ENCODE results near the gene TRIM59.
A peak's percentile ranks its signal among the peaks of the same experiment; 100 is the strongest.
"Not testable (repeated sequence)": the region's sequence is repeated elsewhere in the genome, so short reads cannot be mapped to it uniquely, and the experiment has no call there.

Gene TRIM59

GRCh38 chr3:160454995-160455394, 5.4 kb upstream of the TRIM59 start:
- no peak for DNase-seq

GRCh38 chr3:160452251-160452650, 2.7 kb upstream of the TRIM59 start:
- DNase-seq, result not testable (repeated sequence)

DNA sequence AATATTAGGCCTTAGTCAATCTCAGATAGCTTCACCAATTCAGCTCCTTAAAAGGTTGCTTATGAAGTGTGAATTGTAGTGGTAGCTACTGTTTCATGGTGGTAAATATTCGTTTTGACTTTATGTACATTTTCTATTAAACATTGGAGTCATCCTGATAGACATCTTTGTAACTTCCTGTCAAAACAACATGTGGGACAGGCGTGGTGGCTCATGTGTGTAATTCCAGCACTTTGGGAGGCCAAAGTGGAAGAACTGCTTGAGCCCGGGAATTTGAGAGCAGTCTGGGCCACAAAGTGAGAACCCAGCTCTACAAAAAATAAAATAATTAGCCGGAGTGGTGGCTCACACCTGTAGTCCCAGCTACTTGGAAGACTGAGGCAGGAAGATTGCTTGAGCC, 2.0 kb upstream of the TRIM59 start:
- DNase-seq, result no peak

- no peak for DNase-seq
Measured at GRCh38 chr3:160450846-160451245, 1.3 kb upstream of the TRIM59 start.

DNA sequence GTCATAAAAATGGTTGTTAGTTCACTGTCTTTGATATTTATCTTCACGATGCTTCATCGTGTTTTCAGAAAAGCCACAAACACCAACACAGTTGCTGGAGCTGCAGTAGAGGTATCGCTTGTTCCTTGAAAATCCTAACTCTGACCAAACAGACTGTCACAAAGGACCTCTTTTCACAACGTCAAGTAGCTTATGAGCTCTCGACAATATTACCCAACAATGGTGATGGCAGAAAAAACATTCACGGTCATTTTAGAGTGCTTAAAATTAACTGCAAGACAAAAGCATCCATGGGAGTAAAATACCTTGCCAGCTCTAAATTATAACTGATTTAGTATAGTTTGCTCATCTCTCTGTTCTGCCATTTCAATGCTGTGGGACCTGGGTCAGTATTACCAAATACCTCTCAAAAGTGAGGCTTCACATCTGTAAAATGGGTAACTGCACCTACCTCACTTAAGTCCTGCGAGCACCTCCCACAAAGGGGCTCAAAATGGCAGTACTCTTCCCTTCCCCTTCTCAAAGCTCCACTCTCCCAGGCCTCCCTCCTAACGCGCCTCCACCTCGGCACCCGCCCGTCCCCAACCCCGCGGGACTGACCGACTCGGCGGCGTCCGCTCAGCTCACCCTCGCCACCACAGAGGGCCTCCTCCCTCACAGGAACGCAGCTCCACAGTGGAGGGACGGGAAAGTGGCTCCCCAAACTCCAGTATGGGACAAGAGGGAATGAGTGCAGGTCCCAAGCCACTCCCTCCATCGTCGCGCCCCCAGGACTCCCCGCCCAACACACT, 546 bp downstream of the TRIM59 start:
- DNase-seq, result no peak

- DNase-seq, result no peak
Measured at GRCh38 chr3:160447544-160447943, 2.0 kb downstream of the TRIM59 start.

- DNase-seq, result no peak
Measured at GRCh38 chr3:160446522-160447056, 3.0 kb downstream of the TRIM59 start.

- no peak for DNase-seq
Measured at GRCh38 chr3:160445854-160446253, 3.7 kb downstream of the TRIM59 start.

DNA sequence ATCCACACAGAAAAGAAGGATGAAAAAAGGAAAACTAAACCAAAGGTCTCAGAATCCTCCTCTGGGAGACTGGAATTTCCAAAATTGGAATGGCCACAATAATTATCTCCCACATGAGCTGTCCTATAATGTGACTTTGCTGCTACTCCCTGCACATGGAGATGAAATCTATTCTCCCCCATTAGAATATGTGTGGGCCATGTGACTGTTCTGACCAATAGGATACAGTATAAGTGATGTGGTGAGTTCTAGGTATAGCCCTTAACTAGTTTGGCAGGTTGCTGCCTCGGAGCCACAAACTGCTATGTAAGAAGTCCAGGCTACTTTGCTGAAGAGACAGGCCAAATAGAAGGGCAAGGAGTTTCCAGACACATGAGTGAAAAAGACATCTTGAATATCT, 5.2 kb downstream of the TRIM59 start:
- DNase-seq, result no peak

GRCh38 chr3:160440687-160441086, 8.9 kb downstream of the TRIM59 start:
- no peak for DNase-seq

DNA sequence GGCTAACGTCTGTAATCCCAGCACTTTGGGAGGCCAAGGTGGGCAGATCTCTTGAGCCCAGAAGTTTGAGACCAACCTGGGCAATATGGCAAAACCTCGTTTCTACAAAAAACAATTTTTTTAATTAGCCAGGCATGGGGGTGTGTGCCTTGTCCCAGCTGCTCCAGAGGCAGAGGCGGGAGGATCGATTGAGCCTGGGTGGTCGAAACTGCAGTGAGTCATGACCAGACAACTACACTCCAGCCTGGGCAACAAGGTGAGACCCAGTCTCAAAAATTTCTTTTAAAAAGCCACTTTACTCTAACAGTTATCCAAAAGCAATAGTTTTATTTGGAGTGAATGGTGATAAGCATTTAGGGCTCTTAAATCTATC, 12.5 kb downstream of the TRIM59 start:
- no peak for DNase-seq

- DNase-seq, result no peak
Measured at GRCh38 chr3:160435747-160436146, 13.8 kb downstream of the TRIM59 start.

DNA sequence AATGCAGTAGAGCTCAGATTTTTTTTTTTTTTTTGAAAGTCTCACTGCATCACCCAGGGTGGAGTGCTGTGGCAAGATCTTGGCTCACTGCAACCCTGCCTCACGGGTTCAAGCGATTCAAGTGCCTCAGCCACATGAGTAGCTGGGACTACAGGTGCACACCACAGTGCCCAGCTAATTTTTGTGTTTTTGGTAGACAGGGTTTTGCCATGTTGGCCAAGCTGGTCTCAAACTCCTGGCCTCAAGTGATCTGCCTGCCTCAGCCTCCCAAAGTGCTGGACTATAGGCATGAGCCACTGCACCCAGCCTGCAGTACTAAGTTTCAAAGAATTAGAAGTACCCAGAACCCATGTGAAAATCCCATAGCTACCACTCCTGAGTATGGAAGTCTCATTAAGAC, 14.5 kb downstream of the TRIM59 start:
- no peak for DNase-seq

- DNase-seq, result no peak
Measured at GRCh38 chr3:160434071-160434470, 15.5 kb downstream of the TRIM59 start.

DNA sequence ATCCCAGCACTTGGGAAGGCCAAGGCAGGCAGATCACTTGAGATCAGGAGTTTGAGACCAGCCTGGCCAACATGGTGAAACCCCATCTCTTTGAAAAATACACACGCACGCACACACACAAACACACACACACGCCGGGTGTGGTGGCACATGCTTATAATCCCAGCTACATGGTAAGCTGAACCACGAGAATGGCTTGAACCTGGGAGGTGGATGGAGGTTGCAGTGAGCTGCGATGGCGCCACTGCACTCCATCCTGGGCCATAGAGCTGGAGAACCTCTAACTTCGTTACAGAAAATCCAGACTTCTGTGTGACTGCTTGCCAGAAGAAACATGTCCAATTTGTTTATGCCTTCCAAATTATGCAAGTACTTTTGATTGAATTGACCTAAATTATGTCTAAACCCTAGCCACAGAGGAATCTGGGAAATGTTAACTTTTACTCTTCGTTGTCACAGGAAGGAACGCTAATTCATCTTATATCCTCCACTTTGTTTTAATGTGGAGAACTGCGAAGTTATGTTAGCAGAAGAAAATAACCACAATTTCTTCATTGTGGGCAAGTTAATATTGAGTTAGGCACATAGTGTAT, 21.7 kb downstream of the TRIM59 start:
- DNase-seq, result no peak

DNA sequence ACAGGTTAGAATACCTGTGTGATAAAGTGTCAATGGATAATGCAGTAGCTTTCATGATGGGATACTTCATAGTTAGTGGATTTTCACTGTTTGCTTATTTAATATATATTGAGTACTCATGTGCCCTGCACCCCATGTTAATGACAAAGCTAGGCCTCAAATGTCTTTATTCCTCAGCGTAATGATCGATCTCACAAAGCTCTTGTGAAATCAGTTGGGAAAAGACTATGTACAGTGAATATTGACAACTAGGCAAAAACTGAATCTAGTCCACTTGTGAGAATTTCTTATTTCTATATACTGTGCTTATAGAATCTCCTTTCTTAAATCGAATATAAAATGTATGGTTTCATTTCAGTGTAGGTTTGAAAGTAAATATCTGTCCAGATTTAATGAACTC, 32.3 kb downstream of the TRIM59 start:
- no peak for DNase-seq

DNA sequence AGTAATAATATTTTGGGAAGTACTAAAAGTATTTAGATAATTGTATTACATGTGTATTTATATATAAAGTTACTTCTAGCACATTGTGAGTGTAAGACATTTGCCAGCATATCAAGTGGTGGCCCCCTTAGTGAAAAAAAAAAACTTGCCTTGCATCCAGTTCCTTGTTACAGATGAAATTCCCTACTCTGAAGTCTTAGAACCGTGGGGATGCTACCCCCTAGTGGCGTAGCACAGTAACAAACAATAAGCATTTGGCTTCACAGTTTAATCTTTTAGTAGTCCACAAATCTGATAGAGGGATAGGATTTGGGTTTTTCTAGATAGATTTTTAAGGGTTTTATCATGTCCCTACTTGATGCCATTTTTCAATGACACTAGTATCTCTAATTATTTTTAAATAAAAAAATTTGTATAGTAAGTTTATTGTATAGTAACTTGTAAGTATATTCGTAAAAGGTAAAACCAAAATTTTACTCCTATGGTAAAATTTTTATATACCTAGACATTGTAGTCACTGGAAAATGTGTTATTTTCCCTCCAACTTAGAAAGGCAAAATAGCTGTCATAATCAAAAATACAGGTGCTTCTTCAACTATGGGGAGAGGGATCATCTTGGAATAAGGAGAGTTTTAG, 35.9 kb downstream of the TRIM59 start:
- peak; percentile 56 for DNase-seq

DNA sequence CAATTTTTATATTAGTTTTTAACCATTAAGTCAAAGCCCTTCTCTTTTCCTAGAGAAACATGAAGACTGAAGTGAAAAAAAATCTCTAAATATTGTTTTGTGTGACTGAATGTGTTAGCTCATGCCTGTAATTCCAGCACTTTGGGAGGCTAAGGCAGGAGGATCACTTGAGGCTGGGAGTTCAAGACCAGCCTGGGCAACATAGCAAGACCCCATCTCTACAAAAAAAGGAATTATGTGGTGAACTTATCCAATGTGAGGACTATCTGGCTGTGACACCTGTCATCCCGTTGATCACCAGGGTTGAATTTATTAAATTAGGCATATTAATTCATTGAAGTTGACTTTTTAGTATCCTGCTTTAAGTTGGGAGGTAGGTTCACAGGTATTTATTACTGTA, 37.1 kb downstream of the TRIM59 start:
- DNase-seq, result no peak

GRCh38 chr3:160409812-160410610, 39.6 kb downstream of the TRIM59 start:
- DNase-seq, result no peak

DNA sequence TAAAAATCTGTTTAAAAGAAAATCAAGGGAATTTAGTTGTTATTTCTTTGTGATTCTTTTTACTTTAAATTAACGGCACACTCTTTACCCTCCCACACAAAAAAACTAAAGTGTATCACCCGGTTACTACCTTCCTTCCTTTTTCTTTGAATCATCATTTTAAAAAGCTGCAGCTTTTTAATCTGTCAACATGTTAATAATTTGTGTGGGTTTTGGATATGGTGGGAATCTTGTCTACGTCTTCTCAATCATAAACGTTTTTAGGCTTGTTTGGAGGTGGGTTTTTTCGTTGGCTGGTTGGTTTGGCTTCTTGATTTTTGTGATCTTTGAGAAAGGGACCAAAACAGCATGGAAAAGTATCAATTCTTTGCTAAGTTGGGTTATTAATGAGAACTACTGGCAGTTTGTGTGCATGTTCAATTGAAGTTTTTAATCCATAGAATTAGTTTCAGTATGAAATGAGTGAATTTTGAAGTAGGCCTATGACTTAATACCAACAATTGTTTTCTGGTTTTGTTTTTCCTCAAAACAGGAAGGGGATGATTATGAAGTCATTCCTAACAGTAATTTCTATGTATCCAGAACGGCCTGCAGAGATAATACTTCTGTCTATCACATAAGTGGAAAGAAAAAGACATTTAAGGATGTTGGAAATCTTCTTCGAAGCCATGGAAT, 45.7 kb downstream of the TRIM59 start:
- DNase-seq, result no peak

GRCh38 chr3:160403028-160403545, 46.5 kb downstream of the TRIM59 start:
- DNase-seq, result no peak

Measured in stimulated activated CD4-positive, alpha-beta T cell treated with anti-CD3 and anti-CD28 coated beads, Interleukin-12 subunit alpha, Interleukin-12 subunit beta, amount 100 ng/mL, for 4 hours (primary cell).